ENCODE measurements around the gene FMR1NB. TPM values are rescaled to one million over a fixed set of nuclear protein-coding genes. Genes with fewer than 3 reads are reported as not detected.

FMR1NB gene
- total RNA-seq, 1 experiment from 2014 or later = not detected

- no peaks in the 10 kb centered on the region for H3K36me3 ChIP-seq (ENCODE audit: control insufficient read depth in 1 of 2, insufficient read depth in 2 of 2, low read length in 2 of 2)
- H3K9ac ChIP-seq (ENCODE audit: low read length) = no peak overlapping the region
- H3K9me3 ChIP-seq (ENCODE audit: control insufficient read depth in 1 of 2, insufficient read depth in 1 of 2, low read depth in 1 of 2, low read length in 2 of 2) = no peaks in the 10 kb centered on the region
- TF ChIP-seq EGR1 (IDR thresholded peaks at IDR 0.05; ENCODE audit: low read depth) = no peak
- TF ChIP-seq REST (IDR thresholded peaks at IDR 0.05; ENCODE audit: low read depth) = no peak
- TF ChIP-seq FOSL1 (IDR thresholded peaks at IDR 0.05; ENCODE audit: low read depth) = no peak
- TF ChIP-seq ELF1 (IDR thresholded peaks at IDR 0.05; ENCODE audit: borderline replicate concordance, low read depth) = no peak
- TF ChIP-seq POLR2AphosphoS5 (IDR thresholded peaks at IDR 0.05; ENCODE audit: low read depth, low read length) = no peak
- TF ChIP-seq POLR2A (IDR thresholded peaks at IDR 0.05; ENCODE audit: borderline replicate concordance, extremely low read depth, insufficient read depth, insufficient read length) = no peak
- no peak for TF ChIP-seq MAX (IDR thresholded peaks at IDR 0.05)
- TF ChIP-seq EZH2 (IDR thresholded peaks at IDR 0.05) = no peak
- TF ChIP-seq JUND (IDR thresholded peaks at IDR 0.05) = no peak
- TF ChIP-seq RAD21 (IDR thresholded peaks at IDR 0.05; ENCODE audit: low read depth) = no peak
- TF ChIP-seq YY1 (IDR thresholded peaks at IDR 0.05; ENCODE audit: extremely low read depth, insufficient replicate concordance, low read depth, low read length) = no peak
- no peak for TF ChIP-seq ZBTB33 (IDR thresholded peaks at IDR 0.05; ENCODE audit: extremely low read depth, insufficient replicate concordance, low read length)
- TF ChIP-seq ZNF274 (IDR thresholded peaks at IDR 0.05; ENCODE audit: low read depth, low read length) = no peak
- no peak for TF ChIP-seq ATF3 (IDR thresholded peaks at IDR 0.05)
- TF ChIP-seq SP1 (IDR thresholded peaks at IDR 0.05; ENCODE audit: low read depth) = no peak
- no peak for TF ChIP-seq ZFX (IDR thresholded peaks at IDR 0.05)
- TF ChIP-seq EZH2phosphoT487 (IDR thresholded peaks at IDR 0.05; ENCODE audit: borderline replicate concordance) = no peak
- TF ChIP-seq SRF (IDR thresholded peaks at IDR 0.05; ENCODE audit: low read depth) = no peak
- H2AFZ ChIP-seq (ENCODE audit: low read depth, low read length, poor library complexity, severe bottlenecking) = no peak overlapping the region
- H3K27ac ChIP-seq (ENCODE audit: low read depth, low read length) = no peak overlapping the region
- no peaks in the 10 kb centered on the region for H4K20me1 ChIP-seq (ENCODE audit: insufficient read depth)
- H3K4me2 ChIP-seq (ENCODE audit: low read length) = no peak overlapping the region
- H3K9me2 ChIP-seq (ENCODE audit: insufficient read depth) = no peaks in the 10 kb centered on the region
- DNase-seq (ENCODE audit: low read depth, low spot score) = no peak
- POLR2A ChIA-PET = no interaction called here
- RAD21 ChIA-PET (ENCODE audit: low non-redundant PET in 1 of 2, low total read pairs in 2 of 2, uncharacterized antibody in 2 of 2, unreplicated experiment in 2 of 2) = no interaction called here
- H3K4me3 ChIP-seq (replicated peaks in 1 of 2; ENCODE audit: low read depth in 1 of 2, low read length in 2 of 2) = no peak overlapping the region
- BruUV-seq (replicated peaks) = no TSS peak
- CTCF ChIA-PET = interaction anchor here (0.7 kb wide), 1 partner anchor 10 kb away, joined by 3 read pairs; no protein-coding TSS in a partner anchor
- no peaks in the 10 kb centered on the region for H3K4me1 ChIP-seq (ENCODE audit: control insufficient read depth in 1 of 2, insufficient read depth in 2 of 2, low read length in 2 of 2)
- H3K27me3 ChIP-seq (ENCODE audit: insufficient read depth, low read length) = no peaks in the 10 kb centered on the region
- no peak for ATAC-seq
- H3K79me2 ChIP-seq (ENCODE audit: insufficient read depth, low read length) = no peaks in the 10 kb centered on the region
- intact Hi-C loops (cut with micrococcal nuclease) = loop anchor here (5.0 kb wide), 1 partner anchor 1915 kb away; no protein-coding TSS in a partner anchor
Observed at GRCh38 chrX:148047200-148047599, 66.1 kb downstream of the FMR1NB start.
